HepG2 (cell line): Measurements from ENCODE around the gene RPH3AL. TPM values are rescaled to one million over a fixed set of nuclear protein-coding genes. Genes with fewer than 3 reads are reported as not detected.

Source experiments
- CAMTA2 ChIP-seq: sonication (generic); formaldehyde crosslinking; IDR thresholded peaks from 2 replicates; pipeline ENCODE4 v1.4.0; 2020; ENCODE audit warnings: mild to moderate bottlenecking, missing genetic modification reagents, borderline replicate concordance
- CEBPB ChIP-seq: IDR thresholded peaks from 2 replicates; pipeline ENCODE4 v1.6.1; 2011; ENCODE audit warnings: low read depth, low read length, improper control_type of control experiment, borderline replicate concordance
- ESRRA ChIP-seq: sonication (generic); formaldehyde crosslinking; IDR thresholded peaks from 2 replicates; pipeline ENCODE4 v1.5.1; 2020; ENCODE audit warnings: mild to moderate bottlenecking, low read depth, missing genetic modification reagents
- FOXK1 ChIP-seq: sonication (generic); formaldehyde crosslinking; IDR thresholded peaks from 2 replicates; pipeline ENCODE4 v1.4.0; 2020; ENCODE audit warnings: low read depth, missing genetic modification reagents, borderline replicate concordance
- JARID2 ChIP-seq: sonication (generic); formaldehyde crosslinking; IDR thresholded peaks from 2 replicates; pipeline ENCODE4 v1.8.1; 2023; ENCODE audit warnings: missing genetic modification reagents, inconsistent platforms; ENCODE audit not compliant: insufficient replicate concordance
- KLF15 ChIP-seq: sonication (generic); formaldehyde crosslinking; IDR thresholded peaks from 2 replicates; pipeline ENCODE4 v1.8.1; 2023; ENCODE audit warnings: borderline replicate concordance, mild to moderate bottlenecking, inconsistent platforms, missing genetic modification reagents, mixed read lengths
- LBX2 ChIP-seq: sonication (generic); formaldehyde crosslinking; IDR thresholded peaks from 2 replicates; pipeline ENCODE4 v1.5.0; 2020; ENCODE audit warnings: missing genetic modification reagents, mild to moderate bottlenecking, borderline replicate concordance
- MED8 ChIP-seq: sonication (generic); formaldehyde crosslinking; IDR thresholded peaks from 2 replicates; pipeline ENCODE4 v1.8.1; 2023; ENCODE audit warnings: mild to moderate bottlenecking, missing genetic modification reagents; ENCODE audit not compliant: insufficient replicate concordance
- PLRG1 ChIP-seq: fragments of 450-650 bp; conservative IDR thresholded peaks from 2 replicates; pipeline ENCODE4 v1.6.1; 2016
- PRDM10 ChIP-seq: sonication (generic); formaldehyde crosslinking; IDR thresholded peaks from 2 replicates; pipeline ENCODE4 v1.4.0; 2020; ENCODE audit warnings: low read depth, missing genetic modification reagents
- SNAPC2 ChIP-seq: sonication (generic); formaldehyde crosslinking; IDR thresholded peaks from 2 replicates; pipeline ENCODE4 v1.8.1; 2022; ENCODE audit warnings: mild to moderate bottlenecking, missing genetic modification reagents
- SOX6 ChIP-seq, 2 experiments: fragments of 450-650 bp in 1 of 2; sonication (generic) in 1 of 2; formaldehyde crosslinking in 1 of 2; IDR thresholded peaks; 2 replicates each; pipeline versions ENCODE4 v1.4.0 to v1.6.1; 2017 to 2020; ENCODE audit warnings: antibody characterized with exemption in 1 of 2, mild to moderate bottlenecking in 1 of 2, missing genetic modification reagents in 1 of 2
- TAF15 ChIP-seq: fragments of 200-400 bp; formaldehyde crosslinking; IDR thresholded peaks from one replicate; pipeline ENCODE4 v1.6.1; 2018; ENCODE audit warnings: mild to moderate bottlenecking, low read depth, low read length; ENCODE audit not compliant: poor library complexity, severe bottlenecking
- ZBTB3 ChIP-seq: sonication (generic); formaldehyde crosslinking; IDR thresholded peaks from 2 replicates; pipeline ENCODE4 v1.4.0; 2020; ENCODE audit warnings: low read depth, mild to moderate bottlenecking, moderate library complexity, missing genetic modification reagents, borderline replicate concordance
- ZBTB34 ChIP-seq: sonication (generic); formaldehyde crosslinking; IDR thresholded peaks from 2 replicates; pipeline ENCODE4 v1.8.0; 2022; ENCODE audit warnings: mild to moderate bottlenecking, missing genetic modification reagents
- ZFP41 ChIP-seq: sonication (generic); formaldehyde crosslinking; IDR thresholded peaks from 2 replicates; pipeline ENCODE4 v1.4.0; 2020; ENCODE audit warnings: mild to moderate bottlenecking, missing genetic modification reagents, borderline replicate concordance
- ZFY ChIP-seq: sonication (generic); formaldehyde crosslinking; IDR thresholded peaks from 2 replicates; pipeline ENCODE4 v1.4.0; 2020; ENCODE audit warnings: missing genetic modification reagents
- ZNF205 ChIP-seq: IDR thresholded peaks from 2 replicates; pipeline ENCODE4 v1.6.1; 2018; ENCODE audit warnings: missing biosample characterization, missing genetic modification reagents
- ZNF484 ChIP-seq: sonication (generic); formaldehyde crosslinking; IDR thresholded peaks from 2 replicates; pipeline ENCODE4 v1.5.1; 2020; ENCODE audit warnings: mild to moderate bottlenecking, low read depth, missing genetic modification reagents, borderline replicate concordance
- ZNF543 ChIP-seq: sonication (generic); formaldehyde crosslinking; IDR thresholded peaks from 2 replicates; pipeline ENCODE4 v1.4.0; 2020; ENCODE audit warnings: mild to moderate bottlenecking, missing genetic modification reagents
- ZNF710 ChIP-seq: sonication (generic); formaldehyde crosslinking; IDR thresholded peaks from 2 replicates; pipeline ENCODE4 v1.5.0; 2020; ENCODE audit warnings: mild to moderate bottlenecking, missing genetic modification reagents, borderline replicate concordance
- polyA plus RNA-seq, 8 experiments: library from polyadenylated mRNA; depleted of rRNA in 3 of 8; stranded (reverse) in 7 of 8; unstranded in 1 of 8; fragments of >200 nt; fragmentation: Illumina TruSeq in 4 of 8; extraction: Trizol in 4 of 8; gene quantifications; 2 replicates each; pipeline versions ENCODE4 v1.2.1 to v1.2.3, GENCODE V29; 2011 to 2016; ENCODE audit warnings: low read depth in 4 of 8, missing spikeins in 1 of 8, mixed read lengths in 1 of 8; ENCODE audit not compliant: insufficient read depth in 1 of 8
- total RNA-seq, 5 experiments: library from RNA; depleted of rRNA; stranded (reverse); fragments of >200 nt; fragmentation: Illumina TruSeq; extraction: Trizol; gene quantifications; 2 replicates each; pipeline ENCODE4 v1.2.3, GENCODE V29; 2016; ENCODE audit warnings: low read depth in 1 of 5

Gene RPH3AL
- total and polyA plus RNA-seq, 2 of the 13 experiments (the other 11 are each of a cell fraction or from before 2014, with no cell fraction given): 7.8 to 16.4 TPM

- TF ChIP-seq ZBTB34 (no peak), MED8 (CRISPR knock-in tag) (no peak), CEBPB (peak; percentile 98), ZFY (CRISPR knock-in tag) (peak; percentile 72), PLRG1 (no peak), KLF15 (CRISPR knock-in tag) (no peak), JARID2 (no peak), ZFP41 (CRISPR knock-in tag) (no peak), ZBTB3 (CRISPR knock-in tag) (no peak), SOX6 (IDR thresholded peaks at IDR 0.05) (no peak), SOX6 (CRISPR knock-in tag; IDR thresholded peaks at IDR 0.05) (peak; percentile 22; the same call in 1 of the 2 replicates), ZNF710 (no peak), ZNF205 (CRISPR knock-in tag) (no peak), PRDM10 (CRISPR knock-in tag) (peak; percentile 74; the same call in 1 of the 2 replicates), ZNF543 (no peak), CAMTA2 (CRISPR knock-in tag) (no peak), LBX2 (CRISPR knock-in tag) (no peak), ESRRA (CRISPR knock-in tag) (no peak), FOXK1 (CRISPR knock-in tag) (no peak), SNAPC2 (CRISPR knock-in tag) (no peak), ZNF484 (no peak), TAF15 (no peak)
Measured at GRCh38 chr17:282000-282911, 70.4 kb downstream of the RPH3AL start (continued).
